LHCN-M2 (cell line): ENCODE results near the gene NOB1. TPM values are rescaled to one million over a fixed set of nuclear protein-coding genes. Genes with fewer than 3 reads are reported as not detected.
A peak's percentile ranks its signal among the peaks of the same experiment; 100 is the strongest.
"Not testable (repeated sequence)": the region's sequence is repeated elsewhere in the genome, so short reads cannot be mapped to it uniquely, and the experiment has no call there.

ENCODE experiments used
- DNase-seq: peaks from one replicate; pipeline ENCODE4 v3.0.0-alpha.2; 2012; ENCODE audit warnings: low read depth
- polyA plus RNA-seq: library from polyadenylated mRNA; unstranded; fragments of >200 nt; gene quantifications from one replicate; pipeline ENCODE4 v1.2.1, GENCODE V29; 2012; ENCODE audit warnings: missing spikeins
- total RNA-seq: library from RNA; depleted of rRNA; stranded (reverse); fragments of >200 nt; gene quantifications from 2 replicates; pipeline ENCODE4 v1.2.3, GENCODE V29; 2014; rRNA removed

The NOB1 gene
- 19.8 and 26.9 TPM in 2 replicates for total RNA-seq
- 45.0 TPM for polyA plus RNA-seq

DNA sequence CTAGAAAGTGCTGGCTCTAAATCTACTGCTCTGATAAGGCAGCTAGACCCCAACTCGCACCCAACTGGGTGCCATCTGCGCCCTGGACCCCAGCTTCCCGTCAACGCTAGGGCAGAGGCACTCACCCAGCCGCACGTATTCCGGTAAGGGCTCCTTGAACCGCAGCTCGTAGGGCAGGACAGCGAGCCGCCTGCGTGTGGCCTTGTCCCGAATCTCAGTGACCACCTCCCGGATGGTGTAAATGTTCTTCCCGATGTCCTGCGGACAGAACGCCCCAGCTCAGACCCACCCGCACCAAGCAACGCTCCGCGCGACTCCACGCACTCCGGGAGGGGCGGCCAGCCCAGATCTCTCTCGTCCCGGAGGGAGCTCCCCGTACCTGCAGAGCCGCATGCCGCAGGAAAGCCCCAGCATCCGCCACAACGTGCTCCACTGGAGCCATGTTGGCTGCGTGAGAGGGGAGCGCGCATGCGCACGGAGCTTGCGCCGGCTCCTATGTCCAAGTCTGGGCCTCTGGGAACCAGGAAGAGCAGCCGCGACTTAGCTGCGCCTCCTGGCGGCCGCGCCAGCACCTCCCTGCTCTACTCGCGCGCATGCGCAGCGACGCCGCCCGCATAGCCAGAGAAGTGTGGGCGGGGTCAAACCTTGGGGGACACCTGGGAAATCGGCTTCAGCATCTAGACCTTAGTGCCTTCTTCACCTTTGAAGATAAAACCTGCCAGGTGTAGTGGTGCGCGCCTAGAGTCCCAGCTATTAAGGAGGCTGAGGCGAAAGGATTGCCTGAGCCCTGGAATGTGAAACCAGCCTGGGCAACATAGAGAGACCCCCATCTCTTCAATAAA, at the start of gene NOB1:
NOB1 (minus strand) TSS at position 458 of the 842 bp plus-strand sequence; CDS start at position 442, 16 bp downstream.
- DNase-seq = peak; percentile 91

DNA sequence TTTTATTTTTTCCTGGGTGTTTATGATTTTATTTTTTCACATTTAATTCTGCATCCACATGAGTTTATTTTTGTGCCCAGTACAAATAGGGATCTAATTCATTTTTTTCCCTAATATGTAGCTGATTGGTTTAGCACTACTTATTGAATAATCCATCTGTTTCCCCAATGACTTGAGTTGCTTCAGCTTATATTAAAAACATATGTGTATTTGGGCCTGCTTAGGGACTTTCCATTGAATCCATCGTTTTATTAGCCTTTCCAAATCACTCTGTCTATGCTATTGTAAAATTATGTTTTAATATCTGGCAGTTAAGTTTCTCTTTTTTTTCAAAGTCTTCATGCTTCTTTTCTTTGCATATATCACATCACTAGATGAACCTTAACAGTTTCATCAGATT, 49.6 kb upstream of the NOB1 start:
- no peak for DNase-seq

- no peak for DNase-seq
Measured at GRCh38 chr16:69799611-69800031, 44.9 kb upstream of the NOB1 start.

- DNase-seq = no peak
Measured at GRCh38 chr16:69798466-69798865, 43.7 kb upstream of the NOB1 start.

GRCh38 chr16:69796285-69797118, 41.8 kb upstream of the NOB1 start:
- DNase-seq = peak; percentile 64

DNA sequence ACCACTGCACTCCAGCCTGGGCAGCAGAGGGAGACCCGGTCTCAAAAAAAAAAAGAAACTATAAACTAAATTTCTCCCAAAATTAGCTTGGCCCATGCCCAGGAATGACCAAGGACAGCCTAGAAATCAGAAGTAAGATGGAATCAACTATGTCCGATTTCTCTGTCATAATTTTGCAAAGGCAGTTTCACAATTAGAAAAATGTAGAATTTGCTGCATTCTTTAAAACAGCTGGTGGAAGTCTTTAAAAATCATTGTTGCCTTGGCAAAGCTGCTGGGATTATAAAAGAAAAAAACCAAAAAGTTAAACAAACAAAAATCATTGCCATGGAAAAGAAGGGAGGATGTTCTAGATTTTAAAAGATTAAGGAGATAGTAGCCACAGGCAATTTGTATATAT, 39.8 kb upstream of the NOB1 start:
- DNase-seq = no peak

- DNase-seq = no peak
Measured at GRCh38 chr16:69793526-69793925, 38.8 kb upstream of the NOB1 start.

GRCh38 chr16:69791391-69791847, 36.7 kb upstream of the NOB1 start:
- not testable (repeated sequence) for DNase-seq

GRCh38 chr16:69787883-69788282, 33.2 kb upstream of the NOB1 start:
- DNase-seq = no peak

- DNase-seq = no peak
Measured at GRCh38 chr16:69784586-69784985, 29.9 kb upstream of the NOB1 start.

DNA sequence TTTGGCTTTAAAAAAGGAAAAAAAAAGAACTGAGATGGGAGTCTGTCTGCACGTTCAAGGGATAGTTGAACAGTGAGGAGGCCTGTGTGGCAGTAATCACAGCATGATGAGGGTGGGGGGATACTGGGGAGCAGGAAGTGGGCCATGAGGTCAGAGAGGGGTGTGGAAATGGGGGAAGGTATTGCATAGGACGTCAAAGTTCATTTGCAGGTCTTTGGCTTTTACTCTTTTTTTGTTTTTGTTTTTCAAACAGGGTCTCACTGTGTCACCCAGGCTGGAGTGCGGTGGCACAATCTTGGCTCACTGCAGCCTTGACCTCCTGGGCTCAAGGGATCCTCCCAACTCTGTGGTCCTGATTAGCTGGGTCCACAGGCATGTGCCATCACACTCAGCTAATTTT, 26.4 kb upstream of the NOB1 start:
- no peak for DNase-seq

GRCh38 chr16:69779724-69780123, 25.0 kb upstream of the NOB1 start:
- DNase-seq = no peak

GRCh38 chr16:69775563-69775962, 20.8 kb upstream of the NOB1 start:
- DNase-seq = no peak

GRCh38 chr16:69773260-69773947, 18.7 kb upstream of the NOB1 start:
- DNase-seq = peak; percentile 22

GRCh38 chr16:69771651-69771967, 16.9 kb upstream of the NOB1 start:
- DNase-seq = no peak

DNA sequence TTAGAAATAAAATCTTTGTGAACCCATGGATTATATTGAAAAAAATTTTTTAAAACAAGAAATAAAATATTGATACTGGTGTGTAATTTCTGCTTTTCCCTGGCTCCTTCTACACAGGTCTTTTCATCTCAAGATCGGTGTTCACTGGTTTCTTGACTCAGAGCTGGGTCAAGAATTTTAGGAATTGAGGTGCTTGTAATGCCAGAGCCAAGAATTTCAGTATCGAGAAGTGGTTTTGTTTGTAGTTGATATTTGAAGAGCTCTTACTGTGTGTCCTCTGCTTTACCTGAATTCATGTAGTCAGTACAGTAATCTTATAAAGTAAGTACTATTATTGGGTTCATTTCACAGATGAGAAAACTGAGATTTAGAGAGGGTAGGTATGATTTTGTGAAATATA, 14.7 kb upstream of the NOB1 start:
- no peak for DNase-seq

DNA sequence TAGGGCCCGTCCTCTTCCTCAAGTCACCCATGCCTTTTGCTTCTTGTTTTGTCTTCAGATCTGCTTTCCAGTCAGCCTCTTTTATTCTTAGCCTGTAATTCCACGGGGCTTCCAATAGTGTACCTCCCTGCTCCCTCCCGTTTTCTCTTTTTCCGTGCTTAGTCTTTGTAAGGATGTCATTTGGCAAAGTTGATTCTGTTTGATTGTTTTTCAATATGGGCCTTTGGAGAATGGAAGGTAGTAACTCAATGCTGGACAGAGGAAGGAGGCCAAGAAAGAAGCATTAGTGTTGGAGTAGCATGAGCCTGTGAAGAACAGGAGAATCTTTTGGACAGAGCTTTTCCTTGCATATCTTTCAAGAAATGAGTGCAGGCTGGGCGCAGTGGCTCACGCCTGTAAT, 13.9 kb upstream of the NOB1 start:
- no peak for DNase-seq

DNA sequence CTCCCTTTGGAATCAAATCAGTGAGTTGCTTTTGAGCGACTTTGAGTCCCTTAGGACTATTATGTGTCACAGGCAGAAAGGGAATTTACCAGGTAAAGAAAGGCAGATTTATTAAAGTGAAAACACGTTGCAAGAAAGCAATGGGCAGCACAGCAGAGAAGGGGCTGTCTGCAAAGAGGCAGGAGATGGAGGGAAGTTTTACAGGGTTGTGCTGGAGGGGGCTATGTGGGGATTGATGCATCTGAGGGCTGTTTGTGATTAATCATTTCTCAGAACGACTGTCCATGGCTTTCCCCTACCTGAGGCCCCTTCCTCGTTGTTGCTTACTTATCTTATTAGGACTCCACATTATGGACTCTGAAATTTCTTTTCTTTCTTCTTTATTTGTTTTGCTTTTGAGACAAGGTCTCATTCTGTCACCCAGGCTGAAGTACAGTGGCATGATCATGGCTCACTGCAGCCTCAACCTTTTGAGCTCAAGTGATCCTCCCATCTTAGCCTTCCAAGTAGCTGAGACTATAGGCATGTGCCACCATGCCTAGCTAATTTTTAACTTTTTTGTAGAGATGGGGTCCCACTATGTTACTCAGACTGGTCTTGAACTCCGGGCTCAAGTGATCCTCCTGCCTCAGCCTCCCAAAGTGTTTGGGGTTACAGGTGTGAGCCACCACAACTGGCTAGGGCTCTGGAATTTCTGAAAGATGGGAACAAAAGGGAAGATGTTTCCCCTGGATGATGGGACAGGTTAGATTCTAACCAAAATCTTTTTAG, 12.9 kb upstream of the NOB1 start:
- no peak for DNase-seq

GRCh38 chr16:69763599-69763942, 8.8 kb upstream of the NOB1 start:
- DNase-seq = no peak

DNA sequence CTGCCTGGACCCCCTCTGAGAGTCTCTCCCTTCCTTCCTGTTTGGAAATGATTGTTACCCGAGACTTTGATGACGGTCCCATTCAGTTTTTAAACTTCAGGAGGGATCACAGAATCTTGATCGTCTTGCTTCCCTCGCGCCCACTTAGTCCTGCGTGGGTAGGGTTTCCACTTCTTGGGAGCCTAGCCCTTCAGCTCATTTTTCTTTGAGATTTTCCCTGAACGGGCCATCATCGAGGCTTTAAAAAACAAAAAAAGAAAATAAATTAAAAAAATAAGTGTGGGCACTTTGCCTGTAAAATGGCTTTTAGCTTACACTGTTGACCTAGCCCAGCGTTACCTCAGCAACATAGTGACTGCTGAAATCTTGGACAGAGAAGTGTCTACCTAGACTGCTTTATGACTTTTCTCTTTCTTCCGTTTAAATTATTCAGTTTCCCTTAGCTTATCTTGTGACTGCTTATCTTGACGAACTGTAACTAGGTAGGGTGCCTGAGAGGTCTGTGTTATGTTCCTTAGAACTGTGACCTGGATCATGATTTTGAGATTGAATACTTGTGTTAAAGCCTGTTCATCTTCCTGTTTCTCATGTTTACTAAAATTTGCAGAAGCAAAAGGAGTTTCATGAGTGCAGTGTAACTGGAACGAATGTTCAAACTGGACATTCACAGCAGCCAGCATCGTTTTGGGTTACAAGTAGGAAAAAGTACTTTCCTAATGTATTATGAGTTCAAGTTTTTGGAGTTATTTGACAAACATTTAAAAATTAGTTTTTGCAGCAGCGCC, 8.3 kb upstream of the NOB1 start:
- DNase-seq = peak; percentile 24
